Mucosa of descending colon (tissue), 3 donors: Measurements from ENCODE around the gene SUMO1. TPM values are rescaled to one million over a fixed set of nuclear protein-coding genes. Genes with fewer than 3 reads are reported as not detected.

ENCODE experiments used
- ATAC-seq: fragments of 200-7000 bp; cut with Tn5 transposase; one replicate; pipeline ENCODE4 v1.9.1; 2020; ENCODE audit warnings: mild to moderate bottlenecking, moderate library complexity
- DNase-seq, 3 donors: peaks; one replicate each; pipeline ENCODE4 v3.0.0-alpha.2; 2020
- H3K36me3 ChIP-seq: fragments of 200-600 bp; one replicate; pipeline ENCODE4 v1.8.0; 2021; ENCODE audit warnings: low read depth, mild to moderate bottlenecking
- H3K4me1 ChIP-seq: fragments of 200-600 bp; one replicate; pipeline ENCODE4 v1.8.0; 2021; ENCODE audit warnings: low read depth, mild to moderate bottlenecking
- H3K4me3 ChIP-seq: fragments of 200-600 bp; one replicate; pipeline ENCODE4 v1.8.0; 2021; ENCODE audit warnings: mild to moderate bottlenecking
- H3K9me3 ChIP-seq: fragments of 200-600 bp; one replicate; pipeline ENCODE4 v1.8.0; 2021; ENCODE audit warnings: mild to moderate bottlenecking
- CTCF ChIP-seq: fragments of 200-600 bp; IDR thresholded peaks from one replicate; pipeline ENCODE4 v1.8.0; 2022; ENCODE audit warnings: antibody characterized with exemption, mild to moderate bottlenecking
- intact Hi-C, 2 donors: fragments of 100-400 bp; cut with DNase I in 1 of 2; cut with micrococcal nuclease in 1 of 2; formaldehyde crosslinking; loops; one replicate each; pipeline versions ENCODE4 v1.11.0 to v1.11.1; 2022; cut with DNase I, micrococcal nuclease
- total RNA-seq, 3 donors: library from RNA; stranded (reverse); fragmentation: NEBNext Ultra II Directional in 2 of 3; extraction: Animal tissue kit (Norgen Biotek cat#: 25700) in 2 of 3; gene quantifications; one replicate each; pipeline versions ENCODE4 v1.2.1 to v1.2.4, GENCODE V29; 2021 to 2023
- donor health status: DM: no; HTN: no; CAD: no; lungs with moderate emphysema.
- donor health status: DM: no; HTN: no; CAD: no.
- donor health status: DM: no; HTN: yes; CAD: no.

SUMO1 gene
- total RNA-seq, 3 donors from 2014 or later, result 75.5 to 81.4 (median 77.6) TPM

GRCh38 chr2:202270487-202270886, 32.1 kb upstream of the SUMO1 start:
- Histone ChIP-seq H3K4me3 (no peak overlapping the region), H3K9me3 (no peaks in the 10 kb centered on the region), H3K36me3 (no peaks in the 10 kb centered on the region), H3K4me1 (peaks cover 18% of the 10 kb centered on the region)
- TF ChIP-seq CTCF, result no peak
- DNase-seq, result no peak
- intact Hi-C loops, result no loop called here
- ATAC-seq, result no peak

GRCh38 chr2:202269585-202269984, 31.2 kb upstream of the SUMO1 start:
- ATAC-seq, result no peak
- no peak for TF ChIP-seq CTCF
- H3K4me3 ChIP-seq, result no peak overlapping the region
- no peaks in the 10 kb centered on the region for H3K36me3 ChIP-seq
- peak in 1 of 3 donors; percentile 13 for DNase-seq
- peaks cover 20% of the 10 kb centered on the region for H3K4me1 ChIP-seq
- H3K9me3 ChIP-seq, result no peaks in the 10 kb centered on the region
- intact Hi-C loops, result loop anchor here in 1 of 2 donors (10.0 kb wide), 1 partner anchor 105 kb away; the partner anchor contains the start of gene BMPR2

GRCh38 chr2:202267495-202267894, 29.1 kb upstream of the SUMO1 start:
- intact Hi-C loops, result loop anchor here in 1 of 2 donors (10.0 kb wide), 1 partner anchor 107 kb away; the partner anchor contains the start of gene BMPR2
- ATAC-seq (no peak), DNase-seq (no peak)
- Histone ChIP-seq H3K4me3 (no peak overlapping the region), H3K36me3 (no peaks in the 10 kb centered on the region), H3K4me1 (peaks cover 24% of the 10 kb centered on the region), H3K9me3 (no peaks in the 10 kb centered on the region)
- TF ChIP-seq CTCF, result no peak

GRCh38 chr2:202265467-202266277, 27.3 kb upstream of the SUMO1 start, which contains the start of gene NOP58:
TSS of gene NOP58 (plus strand) at chr2:202265763. CDS start at chr2:202265942, 179 bp downstream.
- H3K36me3 ChIP-seq, result no peaks in the 10 kb centered on the region
- DNase-seq, result peak; percentile 92 to 96 (median 93)
- no peak for TF ChIP-seq CTCF
- no peaks in the 10 kb centered on the region for H3K9me3 ChIP-seq
- peak; percentile 97 for ATAC-seq
- peak within 1 kb of the TSS; percentile 66 for H3K4me3 ChIP-seq
- intact Hi-C loops, result loop anchor here in 1 of 2 donors (10.0 kb wide), 1 partner anchor 109 kb away; the partner anchor contains the start of gene BMPR2
- peaks cover 24% of the 10 kb centered on the region for H3K4me1 ChIP-seq

- H3K4me1 ChIP-seq, result peaks cover 6% of the 10 kb centered on the region
- H3K36me3 ChIP-seq, result no peaks in the 10 kb centered on the region
- H3K4me3 ChIP-seq, result no peak overlapping the region
- H3K9me3 ChIP-seq, result no peaks in the 10 kb centered on the region
- DNase-seq, result no peak
- intact Hi-C loops, result loop anchor here in 1 of 2 donors (10.0 kb wide), 1 partner anchor 113 kb away; the partner anchor contains the start of gene BMPR2
- no peak for ATAC-seq
- no peak for TF ChIP-seq CTCF
Observed at GRCh38 chr2:202261531-202261930, 23.1 kb upstream of the SUMO1 start.
